GM12872 (cell line): ENCODE results near the gene SOX9.

Experiments used
- CTCF ChIP-seq: IDR thresholded peaks from 3 replicates; pipeline ENCODE4 v1.5.1; 2011; ENCODE audit warnings: low read depth, mild to moderate bottlenecking, low read length, moderate library complexity; ENCODE audit not compliant: insufficient read depth

SOX9 gene

GRCh38 chr17:72100470-72100869 is 20.4 kb upstream of the SOX9 start:
- no peak for TF ChIP-seq CTCF

- TF ChIP-seq CTCF, result no peak
These were observed 19.3 kb upstream of the SOX9 start for GRCh38 chr17:72101526-72101925.

- no peak for TF ChIP-seq CTCF
These were observed 18.5 kb upstream of the SOX9 start for GRCh38 chr17:72102366-72102765.

GRCh38 chr17:72104164-72104862 is 16.5 kb upstream of the SOX9 start:
- TF ChIP-seq CTCF, result no peak

- TF ChIP-seq CTCF, result no peak
These were observed 16.0 kb upstream of the SOX9 start for GRCh38 chr17:72104863-72105234.

GRCh38 chr17:72107100-72107499 is 13.7 kb upstream of the SOX9 start:
- no peak for TF ChIP-seq CTCF

- TF ChIP-seq CTCF, result no peak
These were observed 10.4 kb upstream of the SOX9 start for GRCh38 chr17:72110231-72110941.
